ENCODE measurements around the gene AGTRAP. TPM values are rescaled to one million over a fixed set of nuclear protein-coding genes. Genes with fewer than 3 reads are reported as not detected.
A peak's percentile ranks its signal among the peaks of the same experiment; 100 is the strongest.

Gene AGTRAP
- total and polyA plus RNA-seq, 4 donors, result 37.0 to 266 (median 83.3) TPM

DNA sequence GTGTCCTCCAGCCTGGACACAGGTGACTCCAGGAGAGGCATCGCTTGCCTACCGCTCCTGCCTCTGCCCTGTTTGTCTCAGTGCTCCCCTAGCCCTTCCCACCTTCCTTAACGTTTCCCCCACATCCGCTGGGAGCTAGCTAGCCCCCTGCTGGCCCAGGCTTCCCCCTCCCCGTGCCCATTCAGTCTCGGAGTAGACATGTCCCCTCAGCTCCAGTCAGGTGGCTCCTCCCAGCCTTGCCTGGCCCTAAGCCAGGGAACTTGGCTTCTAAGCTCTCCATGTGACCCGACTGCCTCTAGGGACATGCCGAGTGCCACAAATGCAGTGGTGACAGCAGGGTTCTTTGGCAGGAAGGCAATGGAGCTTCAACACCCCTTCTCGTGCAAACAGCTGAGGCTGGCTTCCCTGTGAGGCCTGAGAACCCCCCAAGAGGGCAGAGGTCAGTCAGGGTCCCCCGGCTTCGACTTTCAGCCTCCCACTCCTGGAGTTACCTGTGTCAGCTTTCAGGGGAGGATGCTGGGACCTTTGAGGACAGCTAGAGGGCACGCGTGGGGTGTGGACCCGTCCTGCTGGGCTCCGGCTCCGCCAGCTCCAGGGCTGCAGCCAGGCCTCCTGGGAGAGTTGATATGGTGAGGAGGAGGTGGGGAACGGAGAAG is 28.2 kb upstream of the AGTRAP start:
- Histone ChIP-seq H3K36me3 (ENCODE audit: control insufficient read depth in 4 of 4, insufficient read depth in 4 of 4, low read length in 4 of 4) (no peaks in the 10 kb centered on the region), H3K27ac (ENCODE audit: low read depth in 1 of 2, low read length in 1 of 2) (no peak overlapping the region), H3K9ac (ENCODE audit: insufficient read depth in 1 of 2, low read length in 2 of 2) (no peak overlapping the region), H3K4me3 (no peak overlapping the region), H3K27me3 (ENCODE audit: control insufficient read depth in 3 of 3, insufficient read depth in 3 of 3, low read length in 2 of 3) (peaks cover 0 to 2% (median 0%) of the 10 kb centered on the region in 3 donors), H3K9me3 (ENCODE audit: control insufficient read depth in 4 of 4, insufficient read depth in 3 of 4, low read length in 3 of 4) (peaks cover 0 to 2% (median 0%) of the 10 kb centered on the region in 4 donors), H3K4me1 (ENCODE audit: control insufficient read depth in 5 of 5, insufficient read depth in 5 of 5, low read length in 5 of 5) (peaks cover 0 to 13% (median 0%) of the 10 kb centered on the region in 5 donors)
- TF ChIP-seq, protein P1, sequence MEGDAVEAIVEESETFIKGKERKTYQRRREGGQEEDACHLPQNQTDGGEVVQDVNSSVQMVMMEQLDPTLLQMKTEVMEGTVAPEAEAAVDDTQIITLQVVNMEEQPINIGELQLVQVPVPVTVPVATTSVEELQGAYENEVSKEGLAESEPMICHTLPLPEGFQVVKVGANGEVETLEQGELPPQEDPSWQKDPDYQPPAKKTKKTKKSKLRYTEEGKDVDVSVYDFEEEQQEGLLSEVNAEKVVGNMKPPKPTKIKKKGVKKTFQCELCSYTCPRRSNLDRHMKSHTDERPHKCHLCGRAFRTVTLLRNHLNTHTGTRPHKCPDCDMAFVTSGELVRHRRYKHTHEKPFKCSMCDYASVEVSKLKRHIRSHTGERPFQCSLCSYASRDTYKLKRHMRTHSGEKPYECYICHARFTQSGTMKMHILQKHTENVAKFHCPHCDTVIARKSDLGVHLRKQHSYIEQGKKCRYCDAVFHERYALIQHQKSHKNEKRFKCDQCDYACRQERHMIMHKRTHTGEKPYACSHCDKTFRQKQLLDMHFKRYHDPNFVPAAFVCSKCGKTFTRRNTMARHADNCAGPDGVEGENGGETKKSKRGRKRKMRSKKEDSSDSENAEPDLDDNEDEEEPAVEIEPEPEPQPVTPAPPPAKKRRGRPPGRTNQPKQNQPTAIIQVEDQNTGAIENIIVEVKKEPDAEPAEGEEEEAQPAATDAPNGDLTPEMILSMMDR (IDR thresholded peaks at IDR 0.05; ENCODE audit: control extremely low read depth, extremely low read depth), result no peak
- 51 to 61% methylated on average over 17 of the region's 17 CpGs for WGBS, 2 donors
- peak; percentile 50 to 77 (median 70) for DNase-seq
- no peak for ATAC-seq (ENCODE audit: insufficient read depth, low FRiP score)

DNA sequence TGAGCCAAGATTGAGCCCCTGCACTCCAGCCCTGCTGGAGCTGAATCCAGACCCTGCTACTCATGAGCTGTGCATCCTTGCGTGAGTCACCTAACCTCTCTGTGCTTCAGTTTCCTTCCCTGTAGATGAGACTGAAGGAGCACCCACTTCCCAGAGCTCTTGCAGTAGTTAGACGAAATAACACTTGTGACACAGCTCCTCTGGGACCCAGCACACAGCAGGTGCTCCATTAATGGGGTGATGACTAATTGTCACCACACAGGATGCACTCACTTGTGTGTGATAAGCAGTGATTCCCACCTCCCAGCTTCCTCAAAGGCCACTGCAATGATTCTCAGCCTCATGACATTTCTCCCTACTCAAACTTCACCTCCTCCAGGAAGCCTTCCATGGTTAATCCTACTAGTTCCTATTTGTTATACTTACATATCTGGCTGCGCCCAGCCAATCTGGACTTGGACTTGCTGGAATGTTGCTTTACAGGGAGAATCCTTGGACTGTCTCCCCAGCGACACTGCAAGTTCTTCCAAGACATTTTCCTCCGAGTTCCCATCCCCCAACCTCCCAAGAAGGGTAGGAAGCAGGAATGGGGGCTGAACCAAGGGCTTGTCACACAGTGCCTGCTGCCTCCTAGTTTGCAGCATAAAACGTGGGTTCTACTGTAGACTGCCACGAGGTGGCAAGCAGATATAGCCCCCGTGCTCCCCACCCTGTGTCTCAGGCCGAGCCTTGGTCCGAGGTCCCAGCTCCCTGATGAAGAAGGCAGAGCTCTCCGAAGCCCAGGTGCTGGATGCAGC is 27.2 kb upstream of the AGTRAP start:
- ATAC-seq (ENCODE audit: insufficient read depth, low FRiP score) (no peak), DNase-seq (no peak)
- peaks cover 0 to 4% (median 0%) of the 10 kb centered on the region in 4 donors for H3K9me3 ChIP-seq (ENCODE audit: control insufficient read depth in 4 of 4, insufficient read depth in 3 of 4, low read length in 3 of 4)
- H3K27ac ChIP-seq (ENCODE audit: low read depth in 1 of 2, low read length in 1 of 2), result no peak overlapping the region
- no peak overlapping the region for H3K9ac ChIP-seq (ENCODE audit: insufficient read depth in 1 of 2, low read length in 2 of 2)
- no peaks in the 10 kb centered on the region for H3K36me3 ChIP-seq (ENCODE audit: control insufficient read depth in 4 of 4, insufficient read depth in 4 of 4, low read length in 4 of 4)
- H3K4me1 ChIP-seq (ENCODE audit: control insufficient read depth in 5 of 5, insufficient read depth in 5 of 5, low read length in 5 of 5), result peaks cover 0 to 13% (median 0%) of the 10 kb centered on the region in 5 donors
- no peak overlapping the region for H3K4me3 ChIP-seq
- no peaks in the 10 kb centered on the region for H3K27me3 ChIP-seq (ENCODE audit: control insufficient read depth in 3 of 3, insufficient read depth in 3 of 3, low read length in 2 of 3)
- TF ChIP-seq, protein P1 (IDR thresholded peaks at IDR 0.05; ENCODE audit: control extremely low read depth, extremely low read depth), result no peak
- WGBS, 2 donors, result 78 to 82% methylated on average over 11 of the region's 11 CpGs

DNA sequence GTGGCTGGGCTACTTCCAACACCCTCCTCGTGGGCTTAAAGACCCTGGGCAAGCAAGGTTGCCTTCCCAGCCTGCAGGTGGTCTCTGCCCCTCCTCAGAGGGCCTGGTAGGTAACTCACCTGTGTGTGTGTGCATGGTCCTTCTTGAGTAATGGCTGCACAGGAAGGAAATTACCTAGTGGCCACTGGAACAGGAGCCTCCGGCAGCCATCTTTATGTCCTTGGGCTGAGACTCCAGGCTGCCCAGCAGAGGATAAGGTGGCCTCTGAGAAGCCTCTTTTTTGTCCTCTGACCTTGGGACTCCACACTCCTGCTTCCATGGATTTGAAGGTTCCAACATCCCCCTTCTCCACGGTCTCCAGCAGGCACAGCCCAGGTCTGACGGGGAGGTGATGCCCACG is 24.4 kb upstream of the AGTRAP start:
- TF ChIP-seq, protein P1 (IDR thresholded peaks at IDR 0.05; ENCODE audit: control extremely low read depth, extremely low read depth), result no peak
- H3K9ac ChIP-seq (ENCODE audit: insufficient read depth in 1 of 2, low read length in 2 of 2), result no peak overlapping the region
- DNase-seq (no peak), ATAC-seq (ENCODE audit: insufficient read depth, low FRiP score) (no peak)
- H3K9me3 ChIP-seq (ENCODE audit: control insufficient read depth in 4 of 4, insufficient read depth in 3 of 4, low read length in 3 of 4), result peaks cover 0 to 2% (median 0%) of the 10 kb centered on the region in 4 donors
- no peaks in the 10 kb centered on the region for H3K36me3 ChIP-seq (ENCODE audit: control insufficient read depth in 4 of 4, insufficient read depth in 4 of 4, low read length in 4 of 4)
- WGBS, 2 donors, result 96% methylated on average over 5 of the region's 5 CpGs
- no peak overlapping the region for H3K27ac ChIP-seq (ENCODE audit: low read depth in 1 of 2, low read length in 1 of 2)
- H3K27me3 ChIP-seq (ENCODE audit: control insufficient read depth in 3 of 3, insufficient read depth in 3 of 3, low read length in 2 of 3), result no peaks in the 10 kb centered on the region
- no peak overlapping the region for H3K4me3 ChIP-seq
- H3K4me1 ChIP-seq (ENCODE audit: control insufficient read depth in 5 of 5, insufficient read depth in 5 of 5, low read length in 5 of 5), result peaks cover 0 to 8% (median 0%) of the 10 kb centered on the region in 5 donors

All from lung (tissue), 12 donors.